HG03060 (cell line): ENCODE data around the gene LPA.
"Not testable (repeated sequence)": the region's sequence is repeated elsewhere in the genome, so short reads cannot be mapped to it uniquely, and the experiment has no call there.

Experiments
- ATAC-seq: cut with Tn5 transposase; IDR thresholded peaks from one replicate; pipeline ENCODE4 v1.9.1; 2021; ENCODE audit warnings: low read depth, moderate number of reproducible peaks; ENCODE audit not compliant: unreplicated experiment

LPA gene

GRCh38 chr6:160664198-160664597 lies at the start of gene LPA:
Gene LPA (minus strand): TSS chr6:160664275. CDS start chr6:160664214, 61 bp downstream.
- not testable (repeated sequence) for ATAC-seq

DNA sequence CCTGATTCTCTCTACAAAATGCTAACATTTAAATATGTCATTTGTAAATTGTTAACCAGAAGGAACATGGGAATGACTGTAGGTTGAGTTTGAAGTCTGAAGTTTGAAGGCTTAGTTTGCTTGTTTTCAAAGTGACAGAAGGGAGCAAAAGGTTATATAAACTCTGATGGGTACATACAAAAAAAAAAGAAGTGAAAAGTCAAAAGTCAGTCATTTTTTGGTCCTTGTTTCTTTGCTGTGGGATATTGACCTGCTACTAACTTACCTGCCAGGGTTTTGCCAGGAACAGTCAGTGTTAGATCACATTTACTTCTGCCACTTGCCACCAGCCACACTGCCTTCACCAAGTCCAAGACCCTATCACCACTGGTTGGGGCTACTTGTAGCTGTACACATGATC lies 44.9 kb upstream of the LPA start:
- ATAC-seq: not testable (repeated sequence)

DNA sequence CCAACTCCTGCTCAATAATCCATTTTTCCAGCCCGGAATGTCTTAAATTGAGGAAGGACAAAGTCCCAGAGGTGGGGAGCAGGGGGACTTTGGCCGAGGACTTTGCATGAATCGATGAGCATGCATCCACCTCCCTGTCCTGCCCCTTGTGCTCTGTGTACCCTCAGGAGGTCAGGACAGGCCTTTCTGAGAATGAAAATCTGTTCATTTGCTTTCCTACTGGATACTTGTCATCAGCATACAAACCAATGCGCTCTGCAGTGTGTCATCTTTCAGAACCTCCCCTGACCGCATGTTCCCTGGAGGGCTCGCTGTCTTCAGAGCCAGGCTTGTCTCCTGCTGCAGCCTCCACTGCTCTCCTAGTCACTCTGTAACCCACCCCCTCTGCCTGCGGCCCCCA lies 40.6 kb upstream of the LPA start:
- not testable (repeated sequence) for ATAC-seq

DNA sequence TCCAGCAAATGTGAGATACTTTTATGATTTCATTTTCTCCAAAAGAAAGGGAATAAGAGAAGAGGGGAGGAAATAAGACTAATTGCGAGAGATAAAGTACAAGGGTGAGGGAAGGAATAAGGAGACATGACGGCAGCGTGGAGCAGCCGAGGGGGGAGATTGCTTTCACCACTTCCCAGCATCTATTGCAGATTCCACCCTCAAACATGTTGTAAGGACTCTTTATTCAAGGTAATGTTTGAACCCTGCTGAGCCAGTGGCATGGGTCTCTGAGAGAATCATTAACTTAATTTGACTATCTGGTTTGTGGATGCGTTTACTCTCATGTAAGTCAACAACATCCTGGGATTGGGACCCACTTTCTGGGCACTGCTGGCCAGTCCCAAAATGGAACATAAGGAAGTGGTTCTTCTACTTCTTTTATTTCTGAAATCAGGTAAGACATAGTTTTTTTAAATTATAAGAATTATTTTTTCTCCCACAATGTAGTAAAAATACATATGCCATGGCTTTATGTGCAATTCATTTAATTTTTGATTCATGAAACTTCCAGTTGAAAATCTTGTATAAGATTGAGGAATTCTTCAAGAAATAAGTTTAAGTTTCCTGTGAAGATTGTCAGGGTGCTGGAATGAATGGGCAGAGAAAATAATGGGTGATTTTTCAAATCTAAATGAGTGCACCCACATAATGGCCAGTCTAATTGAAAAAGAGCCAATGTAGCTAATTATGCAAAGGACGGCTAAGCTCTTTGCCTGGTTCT lies 38.0 kb upstream of the LPA start, which contains the start of gene PLG:
Gene PLG, plus strand, starts transcription at position 327 of the 763 bp plus-strand sequence. Its CDS starts 61 bp downstream, at position 388.
- not testable (repeated sequence) for ATAC-seq

DNA sequence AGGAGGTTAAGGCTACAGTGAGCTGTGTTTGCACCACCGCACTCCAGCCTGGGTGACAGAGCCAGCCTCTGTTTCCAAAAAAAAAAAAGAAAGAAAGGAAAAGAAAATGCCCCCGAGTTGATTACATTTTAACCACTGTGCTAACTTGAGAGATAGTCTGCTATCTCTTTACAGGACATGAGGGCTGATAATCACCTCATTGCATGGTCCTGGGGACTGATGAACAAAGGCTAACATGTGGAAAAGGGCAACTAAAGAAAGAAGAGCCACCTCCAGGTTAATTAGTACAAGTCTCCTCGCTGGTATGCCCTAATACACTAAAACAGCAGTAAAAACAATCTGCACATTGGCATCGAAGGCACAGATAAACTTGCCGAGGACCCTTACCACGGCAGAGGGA lies 33.8 kb upstream of the LPA start:
- ATAC-seq: no peak

DNA sequence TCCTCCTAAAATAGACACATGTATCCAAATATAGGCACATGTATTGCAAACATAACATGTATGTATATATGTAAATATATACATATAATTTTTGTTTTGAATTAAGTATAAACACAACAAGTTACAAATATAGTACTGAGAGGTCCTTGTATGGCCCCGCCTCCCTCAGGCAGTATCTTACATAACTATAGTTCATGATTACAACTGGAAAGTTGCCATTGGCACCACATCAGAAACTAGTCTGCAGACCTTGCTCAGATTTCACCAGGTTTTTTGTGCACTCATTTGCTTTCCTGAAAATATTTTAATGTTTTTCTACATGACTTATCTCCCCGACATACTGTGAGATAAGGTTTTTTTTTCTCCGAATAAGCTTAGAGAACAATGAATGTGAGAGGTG lies 32.8 kb upstream of the LPA start:
- not testable (repeated sequence) for ATAC-seq

DNA sequence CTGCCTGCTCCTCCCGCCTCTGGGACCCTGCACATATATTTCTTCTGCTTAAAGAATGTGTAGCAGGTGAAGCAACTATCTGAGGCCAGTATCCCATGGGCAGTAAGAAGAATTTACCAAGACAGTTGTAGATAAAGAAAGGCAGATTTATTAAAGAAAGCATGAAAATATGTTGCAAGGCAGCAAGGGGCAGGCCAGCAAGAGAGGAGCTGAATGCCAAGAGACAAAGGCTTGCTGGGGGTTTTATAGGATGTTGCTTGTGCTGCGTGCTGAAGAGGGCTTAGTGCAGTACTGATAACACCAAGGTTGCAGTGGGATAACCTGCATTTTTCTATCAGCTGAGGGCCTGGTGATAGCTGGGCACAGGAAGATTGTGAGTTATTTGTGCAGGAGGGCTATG lies 31.5 kb upstream of the LPA start:
- not testable (repeated sequence) for ATAC-seq

DNA sequence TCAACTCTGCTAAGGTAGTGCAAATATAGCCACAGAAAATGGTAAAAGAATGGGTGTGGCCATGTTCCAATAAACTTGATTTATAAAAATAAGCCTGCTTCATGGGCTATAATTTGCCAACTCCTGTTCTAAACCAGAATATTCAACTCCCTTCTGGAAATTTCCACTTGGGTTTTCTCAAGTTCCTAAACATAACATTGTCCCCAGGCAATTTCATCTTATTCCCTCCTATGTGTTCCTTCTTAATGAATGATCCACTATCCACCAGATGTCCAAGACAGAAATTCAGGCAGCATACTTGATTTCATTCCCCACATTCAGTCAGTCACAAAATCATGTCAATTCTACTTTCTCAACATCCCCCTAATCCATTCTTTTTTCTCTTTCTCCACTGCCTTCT lies 30.9 kb upstream of the LPA start:
- not testable (repeated sequence) for ATAC-seq

DNA sequence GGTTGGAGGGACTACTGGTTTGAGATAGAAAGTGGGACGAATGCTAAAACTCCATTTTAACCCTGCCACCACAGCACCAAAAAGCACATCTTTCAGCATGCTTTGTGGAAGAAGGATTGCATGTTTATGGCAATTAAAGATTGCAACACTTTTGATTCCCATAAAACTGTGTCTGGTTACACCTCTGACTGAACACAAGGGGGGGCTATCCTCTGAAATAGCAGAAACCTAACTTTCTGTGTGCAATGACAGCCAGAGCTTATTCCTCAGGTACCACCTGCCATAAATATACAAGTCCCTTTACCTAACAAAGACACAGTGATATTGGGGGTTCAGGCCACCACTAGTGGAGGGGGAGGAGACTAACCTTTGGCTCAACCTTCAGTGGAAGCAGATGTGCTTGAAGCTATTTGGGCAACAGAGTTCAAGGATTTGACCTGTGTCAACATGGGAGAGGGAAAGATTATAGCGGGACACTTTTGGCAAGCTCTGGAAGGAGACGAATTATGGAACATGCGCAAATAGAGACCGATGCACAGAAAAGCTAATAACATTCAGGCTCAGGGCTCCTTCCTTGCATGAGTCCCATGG lies 28.4 kb upstream of the LPA start:
- ATAC-seq: no peak

- ATAC-seq: no peak
These were observed 27.5 kb upstream of the LPA start for GRCh38 chr6:160691617-160692016.

DNA sequence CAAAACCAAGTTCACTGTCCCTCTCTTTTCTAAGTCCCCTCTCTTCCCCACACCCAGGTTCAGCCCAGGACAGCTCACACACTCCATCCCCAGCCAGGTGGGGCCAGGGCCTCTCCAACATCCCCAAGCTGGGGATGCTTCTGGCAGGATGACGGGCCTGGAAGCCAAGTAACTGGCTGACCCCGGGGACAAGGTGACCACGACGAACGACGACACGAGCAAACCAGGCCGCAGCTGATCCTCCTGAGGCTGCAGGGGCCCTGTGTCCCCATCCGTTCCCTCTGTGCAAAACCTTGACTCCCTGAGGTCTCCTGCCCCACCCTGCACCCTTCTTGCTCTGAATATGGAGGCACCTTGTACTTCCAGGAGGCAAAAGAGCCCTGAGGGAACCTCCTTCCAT lies 26.4 kb upstream of the LPA start:
- no peak for ATAC-seq

- ATAC-seq: no peak
These were observed 21.8 kb upstream of the LPA start for GRCh38 chr6:160685762-160686450.

GRCh38 chr6:160685101-160685761 lies 21.2 kb upstream of the LPA start:
- ATAC-seq: not testable (repeated sequence)

DNA sequence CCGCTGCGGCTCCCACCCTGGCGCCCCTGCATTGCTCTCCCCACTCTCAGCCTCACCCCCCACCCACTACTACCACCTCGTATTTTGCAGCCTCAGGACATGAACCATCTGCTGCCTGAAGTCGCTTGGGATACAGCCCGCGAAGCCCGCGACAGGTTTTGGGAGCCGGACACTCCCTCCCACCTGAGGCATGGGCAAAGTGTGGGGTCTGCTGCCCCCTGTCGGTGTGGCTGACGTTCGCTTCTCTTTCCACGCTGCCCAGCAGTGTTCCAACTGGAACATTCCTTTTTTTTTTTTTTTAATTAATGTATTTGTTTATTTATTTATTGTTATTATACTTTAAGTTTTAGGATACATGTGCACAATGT lies 15.3 kb upstream of the LPA start:
- no peak for ATAC-seq

DNA sequence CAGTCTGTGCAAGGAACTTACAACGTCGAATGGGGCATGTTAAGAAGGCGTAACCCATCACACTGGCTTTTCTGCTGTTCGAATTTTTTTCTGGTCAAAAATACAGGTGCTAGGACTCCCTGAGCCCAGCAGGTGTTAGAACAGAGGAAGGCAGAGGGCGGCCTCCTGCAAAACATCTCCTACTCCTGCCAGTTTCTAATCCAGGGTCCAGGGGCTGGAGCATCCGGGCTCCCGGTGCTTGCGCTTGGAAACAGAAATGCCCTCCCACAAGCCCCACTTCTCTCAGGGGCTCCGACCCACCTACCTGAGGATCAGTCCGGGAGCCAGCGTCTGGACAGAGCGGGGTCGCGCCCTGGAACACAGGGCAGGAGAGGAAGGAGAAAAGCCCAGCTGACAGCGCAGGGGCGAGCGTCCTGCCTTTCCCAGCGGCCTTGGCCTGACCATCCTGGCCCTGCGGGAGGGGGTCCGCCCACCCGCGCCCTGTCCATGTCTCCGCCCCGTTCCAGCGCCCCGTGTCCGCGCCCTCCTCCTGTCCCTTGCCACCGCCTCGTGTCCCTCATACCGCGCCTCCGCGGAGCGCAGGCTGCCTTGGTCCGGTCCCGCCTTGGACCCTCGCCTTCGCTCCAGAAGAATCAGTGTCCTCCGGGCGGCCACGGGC lies 14.8 kb upstream of the LPA start:
- no peak for ATAC-seq

- no peak for ATAC-seq
These were observed 14.2 kb upstream of the LPA start for GRCh38 chr6:160678230-160678629.

GRCh38 chr6:160676418-160676817 lies 12.3 kb upstream of the LPA start:
- not testable (repeated sequence) for ATAC-seq

GRCh38 chr6:160668589-160668988 lies 4.5 kb upstream of the LPA start:
- ATAC-seq: no peak

DNA sequence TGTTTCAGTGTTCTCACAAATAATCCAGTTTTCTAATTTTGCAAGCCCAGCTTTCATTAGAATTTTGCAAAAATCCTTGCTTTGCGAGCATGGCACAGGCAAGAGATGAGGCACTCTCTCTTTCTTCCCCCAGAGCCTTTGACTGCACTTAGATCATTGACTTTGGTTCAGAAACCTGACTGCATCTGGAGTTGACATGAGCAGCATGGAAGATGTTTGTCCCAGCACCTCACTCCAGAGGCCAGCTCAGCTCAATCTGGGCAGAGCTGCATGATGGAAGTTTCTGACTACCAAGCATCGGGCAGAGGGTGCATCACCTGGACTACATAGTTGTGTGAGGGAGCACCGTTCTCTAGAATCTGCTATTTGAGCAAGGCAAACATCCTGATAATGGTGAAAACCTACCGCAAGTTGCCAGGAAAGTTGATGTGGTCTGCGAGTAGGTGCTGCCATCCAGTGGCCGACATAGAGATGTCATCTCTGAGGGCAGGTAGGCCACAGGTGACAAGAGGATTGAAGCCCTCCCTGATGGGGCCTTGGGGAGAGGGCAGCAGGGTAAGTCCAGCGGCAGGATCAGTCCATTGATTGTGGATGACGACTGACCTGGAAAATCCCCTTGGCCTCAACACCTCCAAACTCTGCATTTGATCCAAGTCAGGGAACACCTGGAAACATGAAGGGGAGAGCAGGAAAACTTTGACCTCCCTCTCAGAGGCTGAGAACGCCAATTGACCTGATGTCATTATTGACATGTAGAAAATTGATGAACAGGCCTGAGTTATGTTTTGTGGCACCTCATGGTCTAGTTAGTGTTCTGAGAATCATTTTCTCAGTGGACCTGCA lies 3.8 kb upstream of the LPA start:
- no peak for ATAC-seq

DNA sequence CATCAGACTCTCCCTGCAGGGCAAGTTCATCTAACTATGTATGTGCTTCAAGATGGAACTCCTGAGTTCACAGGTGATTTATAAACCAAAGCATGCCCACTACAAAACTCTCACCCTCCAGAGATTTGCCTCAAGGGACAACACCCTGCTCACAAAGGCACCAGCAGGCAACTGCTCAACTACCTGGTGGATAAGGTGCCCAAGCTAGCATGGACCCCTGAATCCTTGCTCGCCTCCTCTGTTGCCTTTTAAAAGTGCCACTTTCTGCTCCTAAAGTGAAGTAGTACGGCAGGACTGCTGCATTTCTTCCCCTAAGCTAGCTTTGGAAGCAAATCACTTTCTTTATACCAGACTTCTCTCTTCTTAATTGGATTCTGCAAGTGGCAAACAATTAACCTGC lies 1.2 kb downstream of the LPA start:
- ATAC-seq: no peak
